22Rv1 (cell line): ENCODE data around the gene NOVA2.
A peak's percentile ranks its signal among the peaks of the same experiment; 100 is the strongest.

Source experiments
- H3K27ac ChIP-seq: fragments of 450-650 bp; 2 replicates; pipeline ENCODE4 v1.5.1; 2017
- ZFX ChIP-seq: fragments of 450-650 bp; IDR thresholded peaks from 2 replicates; pipeline ENCODE4 v1.6.1; 2017; ENCODE audit warnings: antibody characterized with exemption, borderline replicate concordance
- TF ChIP-seq, protein P1 (sequence below): fragments of 450-650 bp; IDR thresholded peaks from 2 replicates; pipeline ENCODE4 v1.5.1; 2017; ENCODE audit warnings: mild to moderate bottlenecking

Gene NOVA2

DNA sequence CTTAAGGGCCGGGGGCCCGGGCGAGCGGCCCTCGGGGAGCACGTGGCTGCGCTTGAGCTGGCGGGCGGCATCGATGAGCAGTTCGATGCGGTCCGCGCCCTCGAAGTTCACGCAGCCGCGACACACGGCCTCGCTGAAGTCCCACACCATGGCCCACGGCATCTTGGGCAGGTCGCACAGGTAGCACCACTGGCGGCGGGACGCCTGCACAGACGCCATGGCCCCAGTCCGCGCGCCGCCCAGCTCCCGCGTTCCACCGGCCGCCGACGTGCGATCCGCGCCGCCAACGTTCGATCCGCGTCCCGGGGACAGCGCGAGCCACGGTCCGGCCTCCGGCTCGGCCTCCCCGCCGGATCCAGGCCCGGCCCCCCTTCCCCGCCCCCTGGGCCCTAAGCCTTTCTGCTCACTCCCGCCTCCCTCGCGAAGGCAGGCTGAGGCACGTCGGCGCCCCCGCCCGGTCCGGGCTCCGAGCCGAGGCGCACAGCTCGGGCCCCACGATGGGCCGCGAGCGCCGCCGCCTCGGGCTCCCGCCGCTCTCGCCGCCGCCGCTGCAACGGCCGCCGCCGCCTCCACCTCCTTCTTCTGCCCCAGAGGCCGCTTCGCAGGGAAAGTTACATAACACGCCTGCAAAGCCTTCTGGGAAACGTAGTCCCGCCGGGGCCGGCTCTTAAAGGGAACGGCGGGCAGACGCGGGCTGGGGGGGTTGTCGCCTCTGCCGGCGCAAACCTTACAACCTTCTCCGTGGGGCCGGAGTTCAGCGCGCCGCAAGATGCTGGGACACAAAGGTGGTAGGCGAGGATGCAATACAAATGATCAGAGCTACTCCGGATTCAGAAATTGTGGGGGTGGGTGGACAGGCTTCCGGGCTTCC is 87.9 kb downstream of the NOVA2 start, which contains the start of gene IRF2BP1:
TSS of gene IRF2BP1 (minus strand) at position 586 of the 871 bp plus-strand sequence. CDS start at position 219, 367 bp downstream.
- peak within 1 kb of the TSS; percentile 100 for H3K27ac ChIP-seq
- TF ChIP-seq ZFX, result no peak
- TF ChIP-seq, protein P1, sequence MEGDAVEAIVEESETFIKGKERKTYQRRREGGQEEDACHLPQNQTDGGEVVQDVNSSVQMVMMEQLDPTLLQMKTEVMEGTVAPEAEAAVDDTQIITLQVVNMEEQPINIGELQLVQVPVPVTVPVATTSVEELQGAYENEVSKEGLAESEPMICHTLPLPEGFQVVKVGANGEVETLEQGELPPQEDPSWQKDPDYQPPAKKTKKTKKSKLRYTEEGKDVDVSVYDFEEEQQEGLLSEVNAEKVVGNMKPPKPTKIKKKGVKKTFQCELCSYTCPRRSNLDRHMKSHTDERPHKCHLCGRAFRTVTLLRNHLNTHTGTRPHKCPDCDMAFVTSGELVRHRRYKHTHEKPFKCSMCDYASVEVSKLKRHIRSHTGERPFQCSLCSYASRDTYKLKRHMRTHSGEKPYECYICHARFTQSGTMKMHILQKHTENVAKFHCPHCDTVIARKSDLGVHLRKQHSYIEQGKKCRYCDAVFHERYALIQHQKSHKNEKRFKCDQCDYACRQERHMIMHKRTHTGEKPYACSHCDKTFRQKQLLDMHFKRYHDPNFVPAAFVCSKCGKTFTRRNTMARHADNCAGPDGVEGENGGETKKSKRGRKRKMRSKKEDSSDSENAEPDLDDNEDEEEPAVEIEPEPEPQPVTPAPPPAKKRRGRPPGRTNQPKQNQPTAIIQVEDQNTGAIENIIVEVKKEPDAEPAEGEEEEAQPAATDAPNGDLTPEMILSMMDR, result no peak; the same call in 1 of the 2 replicates

DNA sequence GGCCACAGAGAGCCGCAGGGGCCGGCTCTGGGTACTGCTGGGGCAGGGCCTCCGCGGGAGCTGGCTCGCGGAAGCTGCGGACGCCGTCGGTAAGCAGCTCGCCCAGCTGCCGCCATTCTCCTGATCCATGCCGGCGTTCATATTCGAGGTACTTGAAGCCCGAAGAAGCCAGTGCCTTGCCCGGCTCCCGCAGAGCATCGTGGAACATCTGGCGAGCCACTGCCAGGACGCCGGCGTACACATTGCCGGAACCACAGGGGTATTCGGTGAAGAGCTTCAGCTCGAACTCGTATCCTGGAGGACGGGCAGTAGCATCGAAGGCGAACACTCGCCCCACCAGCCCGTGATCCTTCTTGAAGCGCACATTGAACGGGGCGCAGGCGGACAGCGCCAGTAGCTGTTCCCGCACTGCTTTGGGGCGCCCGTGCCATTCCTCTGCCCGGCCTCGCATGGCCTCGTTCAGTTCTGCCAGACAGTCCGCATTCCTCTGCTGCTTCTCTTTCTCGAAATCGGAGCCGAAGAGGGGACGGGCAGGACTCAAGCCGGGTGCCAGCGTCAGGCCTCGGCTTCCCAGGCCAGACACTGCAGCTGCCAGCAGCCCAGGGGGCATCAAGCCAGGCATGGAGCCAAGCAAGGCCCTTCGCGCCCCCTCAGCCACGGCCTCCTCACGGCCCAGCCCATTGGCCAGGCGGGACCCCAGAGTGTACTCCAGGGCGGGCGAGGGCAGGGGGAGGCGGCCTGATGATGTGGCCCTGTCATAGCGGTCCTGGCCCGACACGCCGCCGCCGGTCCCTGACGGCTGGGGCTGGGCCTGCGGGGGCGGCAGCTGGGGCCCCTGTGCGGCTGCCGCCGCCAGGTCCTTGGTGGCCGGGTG is 88.7 kb downstream of the NOVA2 start:
- peak overlapping the region; percentile 100 for H3K27ac ChIP-seq
- TF ChIP-seq ZFX, result no peak
- TF ChIP-seq, protein P1, result no peak

DNA sequence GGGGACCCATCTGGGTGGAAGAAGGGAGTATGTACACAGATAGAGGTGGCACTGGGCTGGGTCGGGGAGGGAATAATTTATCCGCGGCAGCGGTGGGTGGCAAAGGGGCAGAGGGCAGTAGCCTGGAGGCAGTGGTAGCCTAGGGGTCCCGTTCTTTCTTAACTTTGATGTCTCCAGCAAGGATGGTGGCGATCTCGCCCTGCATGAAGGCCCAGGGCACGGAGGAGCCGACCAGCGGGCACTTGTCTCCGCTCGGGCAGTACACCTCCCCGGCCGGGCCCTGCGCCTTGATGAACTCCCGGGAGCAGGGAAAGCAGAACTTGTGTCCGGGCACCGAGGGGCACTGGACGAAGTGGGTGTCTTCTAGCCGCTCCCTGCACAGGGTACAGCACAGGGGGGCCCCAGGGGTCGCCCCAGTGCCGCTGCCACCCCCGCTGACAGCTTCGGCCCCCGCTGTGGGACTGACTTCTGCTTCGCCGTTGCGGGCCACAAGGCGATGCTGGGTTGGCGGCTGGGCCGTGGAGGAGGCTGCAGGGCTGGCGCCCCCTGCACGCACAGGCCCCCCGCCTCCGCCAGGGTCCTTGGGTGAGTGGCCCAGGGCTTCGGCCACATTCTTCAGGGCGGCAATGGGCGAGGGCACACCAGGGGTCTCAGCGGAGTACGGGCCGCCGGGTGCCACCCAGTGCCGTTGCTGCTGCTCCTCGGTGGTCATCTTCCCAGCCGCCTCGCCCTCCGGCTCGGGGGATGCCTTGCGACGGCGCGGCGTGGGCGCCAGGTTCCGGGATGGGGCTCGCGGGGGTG is 89.6 kb downstream of the NOVA2 start:
- peak overlapping the region; percentile 100 for H3K27ac ChIP-seq
- no peak for TF ChIP-seq ZFX
- TF ChIP-seq, protein P1, result no peak
